Stomach smooth muscle (tissue), 2 donors: ENCODE results near the gene PIGW.

Experiments
- H3K27ac ChIP-seq: one replicate; pipeline ENCODE4 v1.7.0; 2013; ENCODE audit warnings: mild to moderate bottlenecking, low read length, inconsistent platforms
- H3K27me3 ChIP-seq, 2 donors: one replicate each; pipeline ENCODE4 v1.7.0; 2013; ENCODE audit warnings: low read length in 2 of 2; ENCODE audit not compliant: insufficient read depth in 2 of 2, control insufficient read depth in 1 of 2
- H3K36me3 ChIP-seq, 2 donors: one replicate each; pipeline ENCODE4 v1.7.0; 2013; ENCODE audit warnings: low read length in 2 of 2; ENCODE audit not compliant: control insufficient read depth in 2 of 2, insufficient read depth in 2 of 2
- H3K4me1 ChIP-seq: one replicate; pipeline ENCODE4 v1.7.0; 2013; ENCODE audit warnings: low read length; ENCODE audit not compliant: control insufficient read depth, insufficient read depth
- H3K4me3 ChIP-seq, 2 donors: one replicate each; pipeline ENCODE4 v1.7.0; 2013; ENCODE audit warnings: low read length in 2 of 2
- H3K9ac ChIP-seq, 2 donors: one replicate each; pipeline ENCODE4 v1.7.0; 2013; ENCODE audit warnings: low read length in 2 of 2, mild to moderate bottlenecking in 1 of 2
- H3K9me3 ChIP-seq, 2 donors: one replicate each; pipeline ENCODE4 v1.7.0; 2013; ENCODE audit warnings: low read length in 2 of 2; ENCODE audit not compliant: control insufficient read depth in 2 of 2
- donor health status: healthy.
- donor health status: Pancreatic carcinoma.

The PIGW gene

GRCh38 chr17:36509272-36509985 is 25.4 kb upstream of the PIGW start:
- no peak overlapping the region for H3K27ac ChIP-seq
- H3K9ac ChIP-seq: no peak overlapping the region
- H3K4me3 ChIP-seq: no peak overlapping the region
- H3K36me3 ChIP-seq: peaks cover 9 to 21% of the 10 kb centered on the region in 2 donors
- H3K4me1 ChIP-seq: no peaks in the 10 kb centered on the region
- no peaks in the 10 kb centered on the region for H3K9me3 ChIP-seq
- no peaks in the 10 kb centered on the region for H3K27me3 ChIP-seq

- H3K9me3 ChIP-seq: no peaks in the 10 kb centered on the region
- no peak overlapping the region for H3K9ac ChIP-seq
- no peak overlapping the region for H3K4me3 ChIP-seq
- peaks cover 3 to 19% of the 10 kb centered on the region in 2 donors for H3K36me3 ChIP-seq
- H3K4me1 ChIP-seq: no peaks in the 10 kb centered on the region
- no peaks in the 10 kb centered on the region for H3K27me3 ChIP-seq
- H3K27ac ChIP-seq: no peak overlapping the region
Measured at GRCh38 chr17:36510636-36511035, 24.2 kb upstream of the PIGW start.

DNA sequence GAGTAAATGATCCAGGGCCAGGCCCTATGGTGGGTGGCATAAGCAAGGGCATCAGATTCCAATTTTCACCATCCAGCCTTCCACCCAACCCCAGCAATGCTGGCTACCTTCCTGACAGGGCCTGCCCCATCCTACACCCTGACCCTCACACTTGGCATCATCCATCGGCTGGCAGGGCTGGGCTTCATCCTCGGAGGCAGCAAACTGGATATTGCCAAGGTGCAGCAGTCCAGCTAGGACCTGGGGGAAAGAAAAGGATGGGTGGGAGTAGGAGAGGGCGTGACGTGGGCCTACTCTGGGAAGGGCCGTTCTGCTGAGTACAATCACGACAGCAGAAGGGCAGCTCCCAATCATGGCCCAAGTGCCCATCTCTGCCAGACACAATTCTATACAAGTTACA is 23.6 kb upstream of the PIGW start:
- no peak overlapping the region for H3K9ac ChIP-seq
- no peaks in the 10 kb centered on the region for H3K27me3 ChIP-seq
- no peak overlapping the region for H3K27ac ChIP-seq
- no peaks in the 10 kb centered on the region for H3K4me1 ChIP-seq
- H3K36me3 ChIP-seq: peaks cover 0 to 20% of the 10 kb centered on the region in 2 donors
- no peaks in the 10 kb centered on the region for H3K9me3 ChIP-seq
- no peak overlapping the region for H3K4me3 ChIP-seq

GRCh38 chr17:36512641-36513040 is 22.1 kb upstream of the PIGW start:
- Histone ChIP-seq H3K27me3 (no peaks in the 10 kb centered on the region), H3K36me3 (peaks cover 0 to 20% of the 10 kb centered on the region in 2 donors), H3K9ac (no peak overlapping the region), H3K4me3 (no peak overlapping the region), H3K27ac (no peak overlapping the region), H3K9me3 (no peaks in the 10 kb centered on the region), H3K4me1 (no peaks in the 10 kb centered on the region)

- Histone ChIP-seq H3K9me3 (no peaks in the 10 kb centered on the region), H3K27me3 (no peaks in the 10 kb centered on the region), H3K27ac (no peak overlapping the region), H3K9ac (no peak overlapping the region), H3K36me3 (peaks cover 0 to 20% of the 10 kb centered on the region in 2 donors), H3K4me3 (no peak overlapping the region), H3K4me1 (no peaks in the 10 kb centered on the region)
Measured at GRCh38 chr17:36514856-36515255, 19.9 kb upstream of the PIGW start.

DNA sequence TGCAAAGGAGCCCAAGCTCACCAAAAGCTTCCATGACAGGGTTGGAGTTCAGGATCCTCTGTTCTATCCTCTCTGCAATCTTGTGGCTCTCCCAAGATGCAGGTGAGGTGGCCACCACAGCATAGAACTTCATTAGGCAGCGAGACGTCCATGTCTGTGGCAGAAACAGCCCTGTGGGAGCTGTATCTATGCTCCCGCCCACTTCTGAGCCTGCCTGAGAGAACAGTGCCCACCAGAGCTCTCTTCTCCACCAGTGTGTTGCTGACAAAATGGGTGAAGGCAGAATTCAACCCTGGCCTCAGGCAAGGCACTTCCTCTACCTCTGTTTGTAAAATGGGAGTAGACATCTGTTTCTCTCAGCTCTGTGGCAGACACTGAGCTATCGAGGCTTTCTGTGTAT is 18.9 kb upstream of the PIGW start:
- no peaks in the 10 kb centered on the region for H3K27me3 ChIP-seq
- H3K27ac ChIP-seq: no peak overlapping the region
- H3K4me1 ChIP-seq: no peaks in the 10 kb centered on the region
- H3K9ac ChIP-seq: no peak overlapping the region
- no peak overlapping the region for H3K4me3 ChIP-seq
- H3K9me3 ChIP-seq: no peaks in the 10 kb centered on the region
- H3K36me3 ChIP-seq: peaks cover 0 to 12% of the 10 kb centered on the region in 2 donors

DNA sequence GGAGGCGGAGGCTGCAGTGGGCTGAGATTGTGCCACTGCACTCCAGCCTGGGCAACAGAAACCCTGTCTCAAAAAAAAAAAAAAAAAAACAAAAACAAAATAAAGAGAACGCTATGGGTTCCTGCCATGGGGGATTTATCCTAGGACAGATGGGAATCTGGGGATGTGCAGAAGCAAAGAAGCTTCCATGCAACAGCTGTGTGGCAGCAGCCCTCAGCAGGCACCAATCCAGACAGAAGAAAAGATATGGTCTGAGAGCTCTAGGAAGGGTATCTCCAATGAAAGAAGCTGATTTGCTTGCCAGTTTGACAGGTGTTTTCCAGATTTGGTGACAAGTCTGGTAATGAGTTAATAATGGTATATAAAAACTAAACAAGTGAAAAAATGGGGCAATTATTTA is 11.7 kb upstream of the PIGW start:
- Histone ChIP-seq H3K9me3 (no peaks in the 10 kb centered on the region), H3K36me3 (peaks cover 11 to 34% of the 10 kb centered on the region in 2 donors), H3K4me1 (no peaks in the 10 kb centered on the region), H3K4me3 (no peak overlapping the region), H3K27me3 (no peaks in the 10 kb centered on the region), H3K9ac (no peak overlapping the region), H3K27ac (no peak overlapping the region)

- no peak overlapping the region for H3K9ac ChIP-seq
- peaks cover 11 to 36% of the 10 kb centered on the region in 2 donors for H3K36me3 ChIP-seq
- H3K4me3 ChIP-seq: no peak overlapping the region
- no peaks in the 10 kb centered on the region for H3K9me3 ChIP-seq
- H3K27me3 ChIP-seq: no peaks in the 10 kb centered on the region
- no peak overlapping the region for H3K27ac ChIP-seq
- H3K4me1 ChIP-seq: no peaks in the 10 kb centered on the region
Measured at GRCh38 chr17:36524428-36524876, 10.3 kb upstream of the PIGW start.

GRCh38 chr17:36525113-36525512 is 9.7 kb upstream of the PIGW start:
- Histone ChIP-seq H3K9me3 (no peaks in the 10 kb centered on the region), H3K9ac (no peak overlapping the region), H3K4me1 (no peaks in the 10 kb centered on the region), H3K27ac (no peak overlapping the region), H3K4me3 (no peak overlapping the region), H3K27me3 (no peaks in the 10 kb centered on the region), H3K36me3 (peaks cover 11 to 36% of the 10 kb centered on the region in 2 donors)

DNA sequence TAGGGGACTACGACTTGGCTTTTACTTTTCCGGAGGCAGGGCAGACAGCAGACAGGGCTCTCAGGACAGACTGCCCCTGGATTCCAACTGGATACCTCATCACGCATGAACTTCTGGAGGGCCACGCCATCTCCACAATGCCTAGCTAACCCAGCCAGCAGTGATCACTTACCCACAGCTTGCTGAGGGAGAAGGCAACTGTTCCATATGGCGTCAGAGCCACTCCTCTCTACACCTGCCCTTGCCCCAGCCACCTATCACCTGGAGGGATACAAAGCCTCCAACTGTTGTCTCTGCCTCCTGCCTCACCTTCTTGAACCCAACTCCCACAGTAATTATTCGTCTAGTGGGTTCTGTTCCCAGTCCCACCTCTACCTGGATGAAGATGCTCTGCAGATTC is 8.9 kb upstream of the PIGW start:
- Histone ChIP-seq H3K36me3 (peaks cover 11 to 36% of the 10 kb centered on the region in 2 donors), H3K4me1 (no peaks in the 10 kb centered on the region)

GRCh38 chr17:36527621-36528250 is 7.1 kb upstream of the PIGW start:
- Histone ChIP-seq H3K4me3 (no peak overlapping the region), H3K27me3 (no peaks in the 10 kb centered on the region), H3K9ac (no peak overlapping the region), H3K36me3 (peaks cover 18 to 43% of the 10 kb centered on the region in 2 donors), H3K9me3 (no peaks in the 10 kb centered on the region), H3K27ac (no peak overlapping the region), H3K4me1 (no peaks in the 10 kb centered on the region)

More for the DNA sequence above, 8.9 kb upstream of the PIGW start:
- Histone ChIP-seq H3K27me3 (no peaks in the 10 kb centered on the region), H3K4me3 (no peak overlapping the region), H3K9me3 (no peaks in the 10 kb centered on the region), H3K27ac (no peak overlapping the region), H3K9ac (no peak overlapping the region)
